NOMO-1 treated with DMSO at 0.1 percent for 48 hours (cell line): Measurements from ENCODE around the gene KERA.

Experiments
- DNase-seq: peaks from one replicate; lab custom pipeline; 2025; ENCODE audit not compliant: unreplicated experiment; lab: John Stamatoyannopoulos, UW

The KERA gene

GRCh38 chr12:91017511-91018263 is 40.1 kb downstream of the KERA start:
- no peak for DNase-seq

- DNase-seq: no peak
Observed at GRCh38 chr12:91017043-91017442, 40.8 kb downstream of the KERA start.

- DNase-seq: no peak
Observed at GRCh38 chr12:91009319-91009950, 48.4 kb downstream of the KERA start.

GRCh38 chr12:91007531-91008290 is 50.1 kb downstream of the KERA start:
- no peak for DNase-seq

GRCh38 chr12:91004872-91005271 is 53.0 kb downstream of the KERA start, which contains the start of gene EPYC:
Gene EPYC, minus strand, starts transcription at chr12:91004972. Its CDS starts 2,407 bp downstream, at chr12:91002565.
- no peak for DNase-seq

GRCh38 chr12:91003737-91004136 is 54.1 kb downstream of the KERA start:
- DNase-seq: no peak

GRCh38 chr12:91001306-91001705 is 56.5 kb downstream of the KERA start:
- no peak for DNase-seq
